Neural crest cell (in vitro differentiated cells): ENCODE data around the gene DISP3. TPM values are rescaled to one million over a fixed set of nuclear protein-coding genes. Genes with fewer than 3 reads are reported as not detected.

ENCODE experiments used
- DNase-seq: peaks from one replicate; pipeline ENCODE4 v3.0.0; 2021; ENCODE audit warnings: low read depth, mixed read lengths, low spot score
- H3K27ac Mint-ChIP-seq: one replicate; pipeline ENCODE4 v1.8.0; 2021; ENCODE audit warnings: mild to moderate bottlenecking, mixed read lengths; ENCODE audit not compliant: unreplicated experiment
- H3K27me3 Mint-ChIP-seq: 2 replicates; pipeline ENCODE4 v1.8.0; 2021; ENCODE audit warnings: low read depth, mild to moderate bottlenecking, mixed read lengths
- H3K36me3 Mint-ChIP-seq: 2 replicates; pipeline ENCODE4 v1.8.0; 2021; ENCODE audit warnings: low read depth, mild to moderate bottlenecking, mixed read lengths
- H3K4me1 Mint-ChIP-seq: 2 replicates; pipeline ENCODE4 v1.8.0; 2021; ENCODE audit warnings: mixed read lengths
- H3K4me3 Mint-ChIP-seq: one replicate; pipeline ENCODE4 v1.8.0; 2021; ENCODE audit warnings: mild to moderate bottlenecking, mixed read lengths
- H3K9me3 Mint-ChIP-seq: 2 replicates; pipeline ENCODE4 v1.8.0; 2021; ENCODE audit warnings: mixed read lengths
- CTCF ChIP-seq: fragments of 200-600 bp; sonication (generic); conservative IDR thresholded peaks from 2 replicates; pipeline ENCODE4 v1.5.0; 2021; ENCODE audit warnings: antibody characterized with exemption, mild to moderate bottlenecking
- total RNA-seq: library from RNA; stranded (reverse); gene quantifications from 2 replicates; pipeline ENCODE4 v1.2.1, GENCODE V29; 2021

Gene DISP3
- total RNA-seq, 1 donor from 2014 or later, result 9.1 TPM

DNA sequence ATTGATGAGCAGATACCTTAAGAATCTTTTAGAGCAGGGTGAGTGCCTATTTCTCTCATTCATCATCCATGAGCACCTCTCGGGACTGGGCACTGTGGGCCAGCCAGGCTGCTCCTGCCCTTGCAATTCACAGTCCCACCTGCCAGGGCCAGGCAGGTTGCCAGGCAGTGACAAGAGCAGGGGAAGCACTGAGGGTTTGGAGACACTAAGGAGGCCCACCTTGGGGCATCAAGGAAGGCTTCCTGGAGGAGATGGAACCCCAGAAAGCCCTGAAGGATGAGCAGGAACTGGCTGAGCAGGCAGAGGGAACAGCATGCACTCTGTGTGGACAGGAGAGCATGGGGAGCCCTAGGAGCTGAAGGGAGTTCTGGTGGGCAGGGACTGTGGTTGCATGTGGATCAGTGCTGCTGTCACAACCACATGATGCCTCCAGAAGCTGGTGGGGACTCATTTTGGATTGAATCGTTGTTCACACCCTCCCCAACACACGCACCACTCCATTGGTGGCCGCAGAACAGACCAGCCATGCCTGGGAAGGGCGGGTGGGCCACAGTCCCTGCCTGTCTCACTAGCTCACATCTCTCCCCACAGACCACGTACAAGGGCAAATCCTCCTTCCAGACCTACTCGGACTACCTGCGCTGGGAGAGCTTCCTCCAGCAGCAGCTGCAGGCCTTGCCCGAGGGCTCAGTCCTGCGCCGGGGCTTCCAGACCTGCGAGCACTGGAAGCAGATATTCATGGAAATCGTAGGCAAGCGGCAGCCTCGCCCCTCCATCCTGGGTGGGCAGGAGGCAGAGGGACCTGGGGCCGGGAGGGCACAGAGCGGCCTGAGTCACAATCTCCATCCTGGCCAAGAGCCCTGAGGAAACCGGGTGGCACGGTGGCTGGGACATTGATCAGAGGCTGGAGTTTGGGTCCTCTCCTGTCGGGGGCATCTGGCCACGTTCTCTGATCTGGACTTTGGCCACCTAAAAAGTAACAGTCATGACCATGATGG lies 55.1 kb downstream of the DISP3 start:
- no peaks in the 10 kb centered on the region for H3K4me1 Mint-ChIP-seq
- H3K27me3 Mint-ChIP-seq, result no peaks in the 10 kb centered on the region
- no peaks in the 10 kb centered on the region for H3K9me3 Mint-ChIP-seq
- H3K4me3 Mint-ChIP-seq, result no peak overlapping the region
- no peak overlapping the region for H3K27ac Mint-ChIP-seq
- TF ChIP-seq CTCF, result no peak
- no peak for DNase-seq
- H3K36me3 Mint-ChIP-seq, result no peaks in the 10 kb centered on the region

GRCh38 chr1:11534846-11535245 lies 55.9 kb downstream of the DISP3 start:
- no peak for DNase-seq
- H3K27me3 Mint-ChIP-seq, result no peaks in the 10 kb centered on the region
- H3K9me3 Mint-ChIP-seq, result no peaks in the 10 kb centered on the region
- no peaks in the 10 kb centered on the region for H3K36me3 Mint-ChIP-seq
- H3K4me1 Mint-ChIP-seq, result no peaks in the 10 kb centered on the region
- no peak overlapping the region for H3K27ac Mint-ChIP-seq
- no peak overlapping the region for H3K4me3 Mint-ChIP-seq
- TF ChIP-seq CTCF, result no peak

DNA sequence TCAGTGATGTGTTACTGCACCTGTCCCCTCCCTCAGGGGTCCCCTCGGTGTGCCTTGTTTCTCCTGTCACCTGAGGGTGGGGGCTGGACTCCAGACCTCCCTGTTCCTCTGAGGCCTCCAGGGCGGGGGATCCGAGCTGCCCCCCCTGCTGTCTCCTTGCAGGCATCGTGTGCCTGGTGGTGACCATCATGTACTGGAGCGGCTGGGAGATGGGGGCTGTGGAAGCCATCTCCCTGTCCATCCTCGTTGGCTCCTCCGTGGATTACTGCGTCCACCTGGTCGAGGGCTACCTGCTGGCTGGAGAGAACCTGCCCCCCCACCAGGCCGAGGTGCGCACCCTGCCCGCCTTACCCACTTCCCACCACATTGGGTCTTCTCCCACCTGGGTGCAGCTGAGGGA lies 56.4 kb downstream of the DISP3 start:
- Mint-ChIP-seq H3K27me3 (peaks cover under 1% of the 10 kb centered on the region), H3K4me1 (no peaks in the 10 kb centered on the region), H3K4me3 (no peak overlapping the region), H3K36me3 (no peaks in the 10 kb centered on the region), H3K27ac (no peak overlapping the region), H3K9me3 (no peaks in the 10 kb centered on the region)
- no peak for TF ChIP-seq CTCF
- DNase-seq, result no peak

DNA sequence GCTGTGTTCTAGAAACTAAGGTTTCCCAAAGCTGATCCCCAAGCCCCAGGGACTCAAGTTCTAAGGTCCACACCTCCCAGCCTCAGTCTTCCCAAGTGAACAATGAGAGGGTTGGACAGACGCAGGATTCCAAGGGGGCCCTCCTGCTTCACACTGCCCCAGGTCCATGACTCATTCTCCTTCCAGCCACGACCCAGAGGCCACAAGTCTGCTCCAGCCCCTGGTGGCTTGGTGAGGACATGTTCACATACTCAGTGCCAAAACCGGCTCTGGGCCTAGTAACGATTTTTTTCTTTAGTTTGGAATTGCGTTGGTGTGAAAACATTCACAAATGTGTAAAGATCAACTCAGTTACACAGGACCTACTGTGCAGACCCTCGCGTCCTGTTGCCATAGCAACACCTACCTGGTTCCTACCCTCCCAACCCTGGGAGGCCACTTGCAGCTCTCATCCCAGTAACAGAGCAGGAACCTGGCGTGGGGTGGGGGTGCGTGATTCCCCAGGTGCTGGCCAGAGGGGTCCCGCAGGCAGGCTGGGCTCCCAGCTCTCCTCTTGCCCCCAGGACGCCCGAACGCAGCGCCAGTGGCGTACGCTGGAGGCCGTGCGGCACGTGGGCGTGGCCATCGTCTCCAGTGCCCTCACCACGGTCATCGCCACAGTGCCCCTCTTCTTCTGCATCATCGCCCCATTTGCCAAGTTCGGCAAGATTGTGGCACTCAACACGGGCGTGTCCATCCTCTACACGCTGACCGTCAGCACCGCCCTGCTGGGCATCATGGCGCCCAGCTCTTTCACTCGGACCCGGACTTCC lies 57.0 kb downstream of the DISP3 start:
- no peaks in the 10 kb centered on the region for H3K36me3 Mint-ChIP-seq
- no peak overlapping the region for H3K27ac Mint-ChIP-seq
- TF ChIP-seq CTCF, result no peak
- H3K4me1 Mint-ChIP-seq, result no peaks in the 10 kb centered on the region
- no peak for DNase-seq
- H3K27me3 Mint-ChIP-seq, result peaks cover 7% of the 10 kb centered on the region
- no peak overlapping the region for H3K4me3 Mint-ChIP-seq
- no peaks in the 10 kb centered on the region for H3K9me3 Mint-ChIP-seq

DNA sequence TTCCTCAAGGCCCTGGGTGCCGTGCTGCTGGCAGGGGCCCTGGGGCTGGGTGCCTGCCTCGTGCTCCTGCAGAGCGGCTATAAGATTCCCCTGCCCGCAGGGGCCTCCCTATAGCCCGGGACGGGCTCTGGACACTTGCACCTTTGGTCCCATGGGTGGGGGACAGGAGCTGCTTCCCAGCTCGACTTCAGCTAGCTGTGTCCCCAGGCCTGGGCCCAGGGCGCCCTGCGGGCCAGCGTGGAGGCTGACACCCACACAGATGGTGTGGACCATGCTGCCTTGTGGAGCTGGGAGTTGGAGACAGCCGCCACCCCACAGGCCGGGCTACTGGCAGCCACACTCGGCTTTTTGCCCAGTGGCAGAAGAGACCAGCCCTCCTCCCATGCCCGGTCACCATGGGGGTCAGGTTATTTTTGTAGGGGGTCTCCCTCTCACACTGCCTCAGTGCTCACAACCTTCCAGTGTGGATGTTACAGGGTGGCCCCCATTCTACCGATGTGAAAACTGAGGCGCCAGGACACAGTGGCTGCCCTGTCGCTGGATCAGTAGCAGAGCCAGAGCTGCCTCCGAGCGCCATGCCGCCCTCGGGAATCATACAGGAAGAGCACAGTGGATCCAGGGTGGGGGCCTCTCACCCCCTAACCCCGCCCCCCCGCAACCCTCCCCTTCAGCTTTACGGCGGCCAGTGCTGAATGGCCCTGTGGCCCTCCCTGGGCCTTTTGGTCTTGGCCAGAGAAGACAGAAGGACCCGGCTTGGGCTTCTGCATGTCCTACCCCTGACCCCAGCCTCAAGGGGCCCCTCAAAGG lies 57.8 kb downstream of the DISP3 start:
- Mint-ChIP-seq H3K36me3 (no peaks in the 10 kb centered on the region), H3K4me1 (no peaks in the 10 kb centered on the region), H3K27ac (no peak overlapping the region), H3K27me3 (peaks cover 11% of the 10 kb centered on the region), H3K9me3 (no peaks in the 10 kb centered on the region), H3K4me3 (no peak overlapping the region)
- TF ChIP-seq CTCF, result no peak
- DNase-seq, result no peak
